ENCODE results near the gene ZBTB20.

ZBTB20 gene

DNA sequence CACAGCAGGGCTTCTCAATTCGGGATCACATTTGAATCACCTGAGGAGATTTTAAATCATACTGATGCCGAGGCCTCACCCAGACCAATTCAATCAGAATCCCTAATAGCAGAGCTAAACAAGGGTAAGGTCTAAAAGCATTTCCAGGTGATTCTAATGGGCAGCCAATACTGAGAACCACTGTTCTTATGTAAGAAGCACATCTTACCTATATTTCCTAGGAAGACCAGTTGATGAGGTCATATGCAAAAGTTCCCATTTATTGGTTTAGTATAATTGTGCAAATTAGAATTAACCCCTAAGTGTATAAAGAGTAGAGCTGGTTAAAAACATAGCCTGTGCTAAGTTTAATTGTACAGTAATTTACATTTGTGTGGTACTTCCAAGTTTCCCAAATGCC is 851.1 kb downstream of the ZBTB20 start:
- WGBS, 2 experiments (ENCODE audit: insufficient coverage in 2 of 2) = 79 to 100% methylated on average over 1 to 2 of the region's 2 CpGs

DNA sequence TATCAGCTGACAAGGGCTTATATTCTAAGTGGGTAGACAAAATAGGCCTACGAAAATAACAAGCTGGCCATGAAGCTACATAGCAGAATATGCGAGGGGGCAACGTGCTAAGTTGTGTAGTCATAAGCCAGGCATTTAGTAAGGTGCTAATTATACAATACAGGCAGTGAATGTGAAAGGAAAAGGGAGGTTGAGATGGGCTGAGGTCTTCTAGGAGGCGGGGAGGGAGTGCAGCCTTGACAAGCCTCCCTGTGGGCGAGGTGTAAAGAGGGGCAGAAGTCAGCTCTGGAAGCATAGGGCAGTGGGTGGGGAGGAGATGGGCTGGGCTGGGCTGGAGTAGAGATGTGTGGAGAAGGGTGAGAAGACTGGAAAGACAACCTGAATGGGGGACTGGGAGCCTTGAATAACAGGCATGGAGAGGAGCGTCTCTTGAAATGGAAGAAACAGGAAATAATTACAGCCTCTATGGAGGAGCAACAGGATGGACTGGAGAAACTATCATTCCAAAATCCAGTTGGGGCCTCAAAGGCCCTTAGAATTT is 852.1 kb downstream of the ZBTB20 start:
- H3K27ac ChIP-seq (ENCODE audit: low read depth, low read length, severe bottlenecking) = no peak overlapping the region
- H3K4me1 ChIP-seq (ENCODE audit: control insufficient read depth, insufficient read depth, low read length, poor library complexity, severe bottlenecking) = no peaks in the 10 kb centered on the region
- 75 to 81% methylated on average over 6 of the region's 6 CpGs for WGBS, 2 experiments (ENCODE audit: insufficient coverage in 2 of 2)
- no peaks in the 10 kb centered on the region for H3K9me3 ChIP-seq (ENCODE audit: control insufficient read depth, low read length)
- no peaks in the 10 kb centered on the region for H3K36me3 ChIP-seq (ENCODE audit: control insufficient read depth, insufficient read depth, low read length)
- H3K4me3 ChIP-seq (ENCODE audit: extremely low read depth, insufficient read depth, low read length, poor library complexity, severe bottlenecking) = no peak overlapping the region

More for the DNA sequence above, 851.1 kb downstream of the ZBTB20 start:
- no peak overlapping the region for H3K4me3 ChIP-seq (ENCODE audit: extremely low read depth, insufficient read depth, low read length, poor library complexity, severe bottlenecking)
- H3K27ac ChIP-seq (ENCODE audit: low read depth, low read length, severe bottlenecking) = no peak overlapping the region
- no peaks in the 10 kb centered on the region for H3K9me3 ChIP-seq (ENCODE audit: control insufficient read depth, low read length)
- no peaks in the 10 kb centered on the region for H3K36me3 ChIP-seq (ENCODE audit: control insufficient read depth, insufficient read depth, low read length)
- H3K4me1 ChIP-seq (ENCODE audit: control insufficient read depth, insufficient read depth, low read length, poor library complexity, severe bottlenecking) = no peaks in the 10 kb centered on the region

DNA sequence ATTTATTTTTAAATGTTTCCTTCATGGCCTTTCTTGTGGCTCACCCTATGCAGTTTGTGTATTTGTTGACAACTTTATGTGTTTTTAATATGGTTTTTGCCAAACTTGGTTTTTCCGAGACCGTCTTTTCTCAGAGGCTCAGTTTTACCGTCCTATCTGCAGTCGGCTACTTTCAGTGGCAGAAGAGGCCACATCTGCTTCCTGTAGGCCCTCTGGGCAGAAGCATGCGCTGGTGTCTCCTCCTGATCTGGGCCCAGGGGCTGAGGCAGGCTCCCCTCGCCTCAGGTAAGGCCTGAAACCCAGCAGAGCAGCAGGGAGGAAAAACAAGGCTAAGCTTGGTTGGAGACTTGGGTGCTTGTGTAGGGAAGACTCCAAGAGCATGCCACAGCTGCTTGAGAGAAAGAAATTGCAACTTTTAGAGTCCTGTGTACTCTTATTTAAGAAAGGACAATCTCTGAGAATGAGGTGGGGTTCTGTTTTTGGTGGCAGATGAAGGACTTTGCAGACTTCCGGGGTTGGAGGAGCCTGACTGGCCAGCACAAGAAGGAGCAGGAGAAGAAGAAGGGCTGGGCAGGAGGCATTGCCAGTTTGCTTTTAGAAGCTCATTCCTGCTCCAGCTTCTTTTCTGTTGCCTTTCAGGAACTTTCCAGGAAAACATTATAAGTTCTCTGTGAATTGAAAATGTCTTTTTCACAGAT is 853.1 kb downstream of the ZBTB20 start, which contains the start of gene TIGIT:
Gene TIGIT, plus strand, starts transcription at position 191 of the 698 bp plus-strand sequence. Its CDS starts 34 bp downstream, at position 225.
- H3K27ac ChIP-seq (ENCODE audit: low read depth, low read length, severe bottlenecking) = no peak within 1 kb of the TSS
- WGBS, 2 experiments (ENCODE audit: insufficient coverage in 2 of 2) = 89 to 90% methylated on average over 6 to 7 of the region's 7 CpGs
- no peaks in the 10 kb centered on the region for H3K9me3 ChIP-seq (ENCODE audit: control insufficient read depth, low read length)
- H3K4me3 ChIP-seq (ENCODE audit: extremely low read depth, insufficient read depth, low read length, poor library complexity, severe bottlenecking) = no peak within 1 kb of the TSS
- no peaks in the 10 kb centered on the region for H3K36me3 ChIP-seq (ENCODE audit: control insufficient read depth, insufficient read depth, low read length)
- H3K4me1 ChIP-seq (ENCODE audit: control insufficient read depth, insufficient read depth, low read length, poor library complexity, severe bottlenecking) = no peaks in the 10 kb centered on the region

DNA sequence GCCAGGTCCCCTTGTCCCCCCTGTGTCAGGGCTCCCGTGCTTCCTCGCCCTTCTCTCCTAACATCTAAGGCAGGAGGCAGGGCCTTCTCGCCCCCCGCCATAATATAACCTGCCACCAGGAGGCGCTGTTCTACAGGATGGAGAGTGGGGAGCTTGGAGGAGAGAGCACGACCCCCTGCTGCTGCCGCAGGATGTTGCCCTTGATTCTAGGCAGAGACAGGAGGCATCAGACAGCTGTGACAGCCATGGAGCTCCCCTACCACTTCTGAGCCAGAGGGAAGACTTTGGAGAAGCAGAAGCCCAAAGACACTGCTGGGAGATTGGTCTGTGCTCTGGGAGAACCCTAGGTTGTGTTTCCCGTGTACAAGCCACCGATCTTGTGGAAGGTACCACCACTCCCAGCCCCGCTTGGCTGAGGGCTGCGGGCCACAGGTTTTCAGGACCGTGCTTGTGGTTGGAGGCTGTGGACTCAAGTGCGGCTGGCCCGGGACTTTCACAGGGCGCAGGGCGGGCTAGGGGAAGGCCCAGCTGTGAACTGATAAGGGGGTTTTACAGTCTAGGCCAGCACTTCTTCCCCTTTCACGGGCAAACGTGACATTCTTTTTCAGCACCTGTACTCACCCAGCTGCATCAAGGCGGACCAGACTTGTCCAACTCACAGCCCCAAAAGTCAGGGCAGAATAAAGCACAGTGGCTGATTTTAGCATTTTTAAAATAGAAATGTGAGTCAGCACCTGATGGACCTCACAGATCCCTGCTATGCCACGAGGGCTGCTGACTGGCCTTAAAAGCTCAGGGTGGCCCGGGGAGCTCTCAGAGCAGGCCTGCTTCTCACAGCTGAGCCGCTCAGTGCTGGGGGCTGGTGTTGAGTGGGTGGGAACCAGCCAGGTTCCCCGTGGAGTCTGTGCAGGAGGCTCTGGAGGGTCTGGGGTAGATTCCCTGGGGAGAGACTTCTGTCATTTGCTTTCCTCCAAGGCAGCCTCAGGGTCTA is 855.9 kb downstream of the ZBTB20 start:
- no peak overlapping the region for H3K27ac ChIP-seq (ENCODE audit: low read depth, low read length, severe bottlenecking)
- H3K4me1 ChIP-seq (ENCODE audit: control insufficient read depth, insufficient read depth, low read length, poor library complexity, severe bottlenecking) = no peaks in the 10 kb centered on the region
- no peak overlapping the region for H3K4me3 ChIP-seq (ENCODE audit: extremely low read depth, insufficient read depth, low read length, poor library complexity, severe bottlenecking)
- H3K9me3 ChIP-seq (ENCODE audit: control insufficient read depth, low read length) = no peaks in the 10 kb centered on the region
- WGBS, 2 experiments (ENCODE audit: insufficient coverage in 2 of 2) = 78 to 89% methylated on average over 13 of the region's 23 CpGs
- no peaks in the 10 kb centered on the region for H3K36me3 ChIP-seq (ENCODE audit: control insufficient read depth, insufficient read depth, low read length)

DNA sequence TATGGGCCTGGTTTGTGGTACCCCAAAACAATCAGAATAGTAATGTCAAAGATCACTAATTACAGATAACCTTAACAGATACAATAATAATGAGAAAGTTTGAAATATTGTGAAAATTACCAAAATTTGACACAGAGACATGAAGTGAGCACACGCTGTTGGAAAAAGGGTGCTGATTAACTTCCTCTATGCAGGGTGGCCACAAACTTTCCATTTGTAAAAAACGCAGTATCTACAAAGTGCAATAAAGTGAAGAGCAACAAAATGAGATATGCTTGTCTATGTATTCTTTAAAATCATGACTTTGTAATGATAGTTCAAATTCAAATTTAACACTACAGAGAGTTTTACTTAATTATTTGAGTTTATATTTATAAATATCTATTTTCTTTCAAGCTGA is 860.8 kb downstream of the ZBTB20 start:
- 100% methylated on average over 1 to 2 of the region's 2 CpGs for WGBS, 2 experiments (ENCODE audit: insufficient coverage in 2 of 2)
- H3K9me3 ChIP-seq (ENCODE audit: control insufficient read depth, low read length) = no peaks in the 10 kb centered on the region
- no peak overlapping the region for H3K4me3 ChIP-seq (ENCODE audit: extremely low read depth, insufficient read depth, low read length, poor library complexity, severe bottlenecking)
- no peak overlapping the region for H3K27ac ChIP-seq (ENCODE audit: low read depth, low read length, severe bottlenecking)
- H3K4me1 ChIP-seq (ENCODE audit: control insufficient read depth, insufficient read depth, low read length, poor library complexity, severe bottlenecking) = no peaks in the 10 kb centered on the region
- H3K36me3 ChIP-seq (ENCODE audit: control insufficient read depth, insufficient read depth, low read length) = no peaks in the 10 kb centered on the region

DNA sequence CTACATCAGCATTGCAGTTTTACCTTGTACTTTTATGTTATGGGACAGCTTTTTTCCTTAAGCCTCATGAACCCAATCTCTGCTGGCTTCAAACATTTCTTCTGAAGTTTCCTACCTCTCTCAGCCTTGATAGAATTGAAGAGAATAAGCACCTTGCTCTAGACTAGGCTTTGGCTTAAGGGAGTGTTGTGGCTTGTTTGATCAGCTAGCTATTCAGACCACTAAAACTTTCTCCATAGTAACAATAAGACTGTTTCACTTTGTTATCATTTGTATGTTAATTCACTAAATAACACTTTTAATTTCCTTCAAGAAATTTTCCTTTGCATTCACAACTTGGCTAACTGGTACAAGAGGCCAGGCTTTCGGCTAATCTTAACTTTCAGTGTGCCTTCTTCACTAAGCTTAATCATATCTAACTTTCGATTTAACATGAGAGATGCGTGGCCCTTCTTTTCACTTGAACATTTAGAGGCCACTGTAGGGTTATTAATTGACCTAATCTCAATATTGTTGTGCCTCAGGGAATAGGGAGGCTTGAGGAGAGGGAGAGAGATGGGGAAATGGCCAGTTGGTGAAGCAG is 861.3 kb downstream of the ZBTB20 start:
- Histone ChIP-seq H3K27ac (ENCODE audit: low read depth, low read length, severe bottlenecking) (no peak overlapping the region), H3K36me3 (ENCODE audit: control insufficient read depth, insufficient read depth, low read length) (no peaks in the 10 kb centered on the region), H3K4me1 (ENCODE audit: control insufficient read depth, insufficient read depth, low read length, poor library complexity, severe bottlenecking) (no peaks in the 10 kb centered on the region), H3K4me3 (ENCODE audit: extremely low read depth, insufficient read depth, low read length, poor library complexity, severe bottlenecking) (no peak overlapping the region), H3K9me3 (ENCODE audit: control insufficient read depth, low read length) (no peaks in the 10 kb centered on the region)
- WGBS, 2 experiments (ENCODE audit: insufficient coverage in 2 of 2) = 100% methylated on average over 1 of the region's 3 CpGs

DNA sequence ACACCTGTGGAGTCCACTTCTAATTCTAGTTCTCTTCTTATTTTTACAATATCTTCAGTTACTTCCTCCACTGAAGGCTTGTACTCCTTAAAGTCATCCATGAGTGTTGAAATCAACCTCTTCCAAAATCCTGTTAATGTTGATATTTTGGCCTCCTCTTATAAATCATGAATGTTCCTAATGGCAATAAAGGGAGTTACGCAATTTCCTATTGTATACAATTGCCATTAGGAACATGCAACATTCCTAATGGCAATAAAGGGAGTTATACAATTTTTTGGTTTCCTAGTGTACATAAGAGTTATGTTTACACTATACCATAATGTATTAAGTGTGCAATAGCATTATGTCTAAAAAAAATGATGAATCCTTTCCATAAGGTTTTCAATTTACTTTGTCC is 862.4 kb downstream of the ZBTB20 start:
- Histone ChIP-seq H3K9me3 (ENCODE audit: control insufficient read depth, low read length) (no peaks in the 10 kb centered on the region), H3K4me3 (ENCODE audit: extremely low read depth, insufficient read depth, low read length, poor library complexity, severe bottlenecking) (no peak overlapping the region), H3K27ac (ENCODE audit: low read depth, low read length, severe bottlenecking) (no peak overlapping the region), H3K4me1 (ENCODE audit: control insufficient read depth, insufficient read depth, low read length, poor library complexity, severe bottlenecking) (no peaks in the 10 kb centered on the region), H3K36me3 (ENCODE audit: control insufficient read depth, insufficient read depth, low read length) (no peaks in the 10 kb centered on the region)
- no CpG with 5 or more reads among the region's 1 CpG for WGBS, 2 experiments (ENCODE audit: insufficient coverage in 2 of 2)
